Measurements from ENCODE around the gene NOTCH3. TPM values are rescaled to one million over a fixed set of nuclear protein-coding genes. Genes with fewer than 3 reads are reported as not detected.

Gene NOTCH3
- polyA plus RNA-seq, 2 donors, result 34.7 to 46.2 TPM

DNA sequence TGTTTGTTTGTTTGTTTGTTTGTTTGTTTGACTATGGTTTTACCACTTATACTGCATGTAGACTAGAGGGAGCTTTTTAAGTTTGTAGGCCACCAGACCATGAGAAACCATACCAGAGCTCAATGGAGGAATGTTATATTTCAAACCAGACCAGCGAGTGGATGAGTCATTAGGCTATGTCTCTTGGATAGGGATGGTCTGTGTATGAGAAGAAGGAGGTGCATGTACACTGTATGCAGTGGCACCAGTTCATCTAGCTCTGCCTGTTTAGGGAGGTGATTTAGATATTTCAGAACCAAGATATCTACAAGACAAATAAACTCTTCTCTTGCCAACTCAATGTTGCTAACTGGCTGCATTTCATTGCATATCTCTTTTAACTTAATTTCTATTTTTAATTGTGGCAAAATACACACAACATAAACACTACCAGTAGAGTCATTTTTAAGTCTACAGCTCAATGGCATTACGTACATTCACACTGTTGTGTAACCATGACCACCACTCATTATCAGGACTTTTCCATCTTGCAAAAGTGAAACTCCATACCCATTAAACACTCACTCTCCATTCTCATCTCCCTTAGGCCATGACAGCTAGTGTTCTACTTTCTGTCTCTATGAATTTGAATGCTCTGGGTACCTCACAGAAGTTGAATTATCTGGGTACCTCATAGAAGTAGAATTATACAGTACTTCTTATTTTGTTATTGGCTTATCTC, 64.4 kb downstream of the NOTCH3 start:
- 51 to 66% methylated on average over 2 of the region's 2 CpGs for WGBS, 2 donors
- Histone ChIP-seq H3K4me1 (ENCODE audit: control insufficient read depth in 2 of 2, insufficient read depth in 2 of 2, low read length in 1 of 2) (no peaks in the 10 kb centered on the region), H3K27me3 (ENCODE audit: control insufficient read depth in 1 of 2, insufficient read depth in 2 of 2, low read length in 2 of 2) (no peaks in the 10 kb centered on the region), H3K36me3 (ENCODE audit: control insufficient read depth in 2 of 2, insufficient read depth in 2 of 2, low read length in 1 of 2) (no peaks in the 10 kb centered on the region), H3K4me3 (ENCODE audit: low read depth in 1 of 2, low read length in 2 of 2) (no peak overlapping the region), H3K27ac (ENCODE audit: low read depth in 2 of 2, low read length in 1 of 2) (peak overlapping the region in 1 of 2 donors; percentile 36), H3K9me3 (ENCODE audit: control insufficient read depth in 2 of 2, insufficient read depth in 1 of 2, low read depth in 1 of 2, low read length in 1 of 2) (no peaks in the 10 kb centered on the region)

DNA sequence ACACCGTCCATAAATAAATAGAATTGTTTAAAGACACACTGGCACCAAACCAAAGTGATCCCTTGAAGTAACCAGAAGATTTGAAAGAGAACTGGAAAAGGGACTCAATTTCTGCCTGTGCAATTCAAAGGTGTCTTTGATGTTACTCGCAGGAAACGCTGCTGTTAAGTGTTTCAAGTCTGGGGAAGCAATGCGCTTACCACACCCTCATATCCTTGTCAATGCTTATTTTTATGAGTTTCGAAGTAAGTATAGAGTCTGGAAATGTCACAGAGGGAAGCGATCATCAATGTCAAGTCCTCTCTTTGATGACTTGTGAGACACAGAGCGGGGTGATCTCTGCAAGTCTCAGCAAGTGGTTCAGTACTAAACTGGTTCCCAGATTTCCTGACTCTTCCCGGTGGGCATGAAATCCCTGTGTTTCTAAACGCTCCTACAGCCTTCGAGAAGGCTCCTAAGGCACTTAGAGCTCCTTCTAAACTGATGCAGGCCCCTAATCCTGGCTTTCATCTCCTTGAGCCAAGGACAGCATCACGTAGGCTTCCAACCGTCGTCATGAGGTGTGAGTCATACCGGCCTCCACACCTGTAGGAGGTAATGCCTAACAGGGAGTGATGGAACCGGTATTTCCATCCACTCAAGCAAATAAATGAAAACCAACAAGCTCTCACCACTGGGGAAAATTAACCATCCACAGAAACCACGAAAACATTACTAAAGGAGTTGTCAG, 70.8 kb downstream of the NOTCH3 start:
- Histone ChIP-seq H3K27ac (ENCODE audit: low read depth in 2 of 2, low read length in 1 of 2) (peak overlapping the region; percentile 76 to 90), H3K9me3 (ENCODE audit: control insufficient read depth in 2 of 2, insufficient read depth in 1 of 2, low read depth in 1 of 2, low read length in 1 of 2) (no peaks in the 10 kb centered on the region)
- 39 to 46% methylated on average over 16 of the region's 16 CpGs for WGBS, 2 donors

DNA sequence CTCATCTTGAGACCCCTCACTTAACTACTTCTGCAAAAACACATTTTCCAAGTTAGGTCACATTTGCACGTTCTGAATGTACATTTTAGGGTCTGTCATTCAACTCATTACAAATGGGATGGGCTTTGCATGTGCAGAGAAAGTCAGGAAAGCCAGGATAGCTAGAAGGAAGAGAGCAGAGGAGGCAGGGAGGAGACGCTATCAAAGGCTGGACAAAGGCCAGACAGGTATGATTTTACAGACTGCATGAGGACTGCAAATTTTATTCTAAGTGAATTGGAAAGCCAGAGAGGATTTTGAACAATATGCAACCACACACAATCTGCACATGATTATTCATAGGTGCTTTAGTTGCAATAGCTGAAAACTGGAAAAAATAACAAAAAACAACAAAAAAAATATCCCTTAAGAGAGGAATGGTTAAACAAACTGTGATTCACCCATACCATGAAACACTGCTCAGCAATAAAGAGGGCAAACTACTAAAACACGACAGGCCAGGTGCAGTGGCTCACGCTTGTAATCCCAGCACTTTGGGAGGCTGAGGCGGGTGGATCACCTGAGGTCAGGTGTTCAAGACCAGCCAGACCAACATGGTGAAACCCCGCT, 72.5 kb downstream of the NOTCH3 start:
- Histone ChIP-seq H3K27me3 (ENCODE audit: control insufficient read depth in 1 of 2, insufficient read depth in 2 of 2, low read length in 2 of 2) (no peaks in the 10 kb centered on the region), H3K4me3 (ENCODE audit: low read depth in 1 of 2, low read length in 2 of 2) (no peak overlapping the region), H3K27ac (ENCODE audit: low read depth in 2 of 2, low read length in 1 of 2) (no peak overlapping the region), H3K9me3 (ENCODE audit: control insufficient read depth in 2 of 2, insufficient read depth in 1 of 2, low read depth in 1 of 2, low read length in 1 of 2) (no peaks in the 10 kb centered on the region), H3K36me3 (ENCODE audit: control insufficient read depth in 2 of 2, insufficient read depth in 2 of 2, low read length in 1 of 2) (peaks cover 0 to 4% of the 10 kb centered on the region in 2 donors), H3K4me1 (ENCODE audit: control insufficient read depth in 2 of 2, insufficient read depth in 2 of 2, low read length in 1 of 2) (peaks cover 0 to 11% of the 10 kb centered on the region in 2 donors)
- WGBS, 2 donors, result 58 to 64% methylated on average over 6 of the region's 6 CpGs

More for the DNA sequence above, 70.8 kb downstream of the NOTCH3 start:
- no peak overlapping the region for H3K4me3 ChIP-seq (ENCODE audit: low read depth in 1 of 2, low read length in 2 of 2)
- H3K36me3 ChIP-seq (ENCODE audit: control insufficient read depth in 2 of 2, insufficient read depth in 2 of 2, low read length in 1 of 2), result no peaks in the 10 kb centered on the region
- no peaks in the 10 kb centered on the region for H3K27me3 ChIP-seq (ENCODE audit: control insufficient read depth in 1 of 2, insufficient read depth in 2 of 2, low read length in 2 of 2)
- no peaks in the 10 kb centered on the region for H3K4me1 ChIP-seq (ENCODE audit: control insufficient read depth in 2 of 2, insufficient read depth in 2 of 2, low read length in 1 of 2)

DNA sequence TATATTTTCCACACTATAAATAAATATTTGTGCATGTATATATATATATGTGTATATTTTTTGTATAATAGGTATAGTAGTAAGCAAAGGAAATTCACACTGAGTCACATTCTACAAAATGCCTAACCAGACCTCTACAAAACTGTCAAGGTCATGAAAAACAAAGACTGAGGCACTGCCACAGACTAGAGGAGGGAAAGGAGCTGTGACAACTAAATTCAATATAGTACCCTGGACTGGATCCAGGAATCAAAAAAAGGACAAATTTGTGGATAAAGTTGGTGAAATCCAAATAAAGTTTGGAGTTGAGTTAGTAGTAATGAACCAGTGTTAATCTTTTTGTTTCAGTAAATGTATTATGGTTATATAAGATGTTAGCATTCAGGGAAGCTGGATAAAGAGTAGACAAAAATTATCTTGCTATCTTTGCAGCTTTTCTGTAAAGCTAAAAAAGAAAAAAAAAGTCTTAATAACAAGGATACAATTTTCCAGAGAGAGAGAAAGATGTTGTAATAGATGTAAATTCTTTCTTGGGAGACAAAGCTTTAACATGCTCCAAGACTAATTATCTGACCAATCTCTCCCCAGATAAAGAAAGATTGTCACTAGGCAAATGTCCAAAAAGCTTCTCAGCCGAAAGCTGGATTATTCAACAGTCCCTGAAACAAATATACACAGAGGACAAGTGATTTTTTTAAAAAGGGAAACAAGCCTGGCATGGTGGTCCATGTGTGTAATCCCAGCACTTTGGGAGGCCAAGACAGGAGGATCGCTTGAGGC, 74.5 kb downstream of the NOTCH3 start:
- Histone ChIP-seq H3K9me3 (ENCODE audit: control insufficient read depth in 2 of 2, insufficient read depth in 1 of 2, low read depth in 1 of 2, low read length in 1 of 2) (no peaks in the 10 kb centered on the region), H3K36me3 (ENCODE audit: control insufficient read depth in 2 of 2, insufficient read depth in 2 of 2, low read length in 1 of 2) (peaks cover 0 to 17% of the 10 kb centered on the region in 2 donors), H3K27me3 (ENCODE audit: control insufficient read depth in 1 of 2, insufficient read depth in 2 of 2, low read length in 2 of 2) (no peaks in the 10 kb centered on the region), H3K27ac (ENCODE audit: low read depth in 2 of 2, low read length in 1 of 2) (peak overlapping the region; percentile 92 to 93), H3K4me1 (ENCODE audit: control insufficient read depth in 2 of 2, insufficient read depth in 2 of 2, low read length in 1 of 2) (peaks cover 4 to 13% of the 10 kb centered on the region in 2 donors), H3K4me3 (ENCODE audit: low read depth in 1 of 2, low read length in 2 of 2) (peak overlapping the region in 1 of 2 donors; percentile 88)
- 56 to 71% methylated on average over 2 of the region's 2 CpGs for WGBS, 2 donors

DNA sequence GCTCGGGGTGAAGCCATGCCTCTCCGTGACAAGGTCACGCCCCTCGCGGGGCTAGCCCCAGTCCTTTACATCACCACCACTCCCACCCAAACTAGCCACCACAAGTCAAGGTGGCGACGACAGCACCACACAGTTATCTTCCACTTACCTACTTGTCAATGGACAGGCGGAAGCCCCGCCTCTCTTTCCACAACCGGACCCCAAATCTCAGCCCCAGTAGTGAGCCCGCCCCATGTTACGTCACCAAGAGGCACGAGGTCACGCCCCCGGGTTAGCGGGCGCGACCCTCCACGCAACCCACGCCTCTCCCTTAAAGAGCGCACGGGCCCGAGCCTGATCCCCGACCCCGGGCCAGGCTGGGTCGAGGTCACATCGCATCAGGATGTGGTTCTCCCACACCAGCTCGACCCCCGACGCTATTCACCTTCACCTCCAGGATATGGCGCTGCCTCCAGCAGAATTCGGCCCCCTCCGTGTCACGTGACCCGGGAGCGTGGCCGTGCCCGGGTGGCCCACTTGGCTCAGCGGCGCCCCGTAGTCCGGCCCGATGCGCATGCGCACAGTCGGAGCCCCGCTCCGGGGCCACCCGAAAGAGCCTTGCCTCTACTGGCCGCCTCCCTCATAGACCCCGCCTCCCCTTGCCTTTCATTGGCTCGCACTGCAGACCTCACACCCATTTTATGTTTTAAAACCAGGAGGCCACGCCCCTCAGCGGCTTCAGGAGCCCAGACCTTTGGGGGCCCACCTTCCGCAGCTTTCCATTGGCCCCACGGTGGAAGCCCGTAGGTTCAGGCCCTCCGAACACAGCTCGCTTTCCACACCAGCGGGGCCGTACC, 75.3 kb downstream of the NOTCH3 start:
- Histone ChIP-seq H3K27ac (ENCODE audit: low read depth in 2 of 2, low read length in 1 of 2) (peak overlapping the region; percentile 92 to 96), H3K27me3 (ENCODE audit: control insufficient read depth in 1 of 2, insufficient read depth in 2 of 2, low read length in 2 of 2) (no peaks in the 10 kb centered on the region), H3K36me3 (ENCODE audit: control insufficient read depth in 2 of 2, insufficient read depth in 2 of 2, low read length in 1 of 2) (peaks cover 0 to 19% of the 10 kb centered on the region in 2 donors), H3K4me1 (ENCODE audit: control insufficient read depth in 2 of 2, insufficient read depth in 2 of 2, low read length in 1 of 2) (peaks cover 4 to 13% of the 10 kb centered on the region in 2 donors), H3K4me3 (ENCODE audit: low read depth in 1 of 2, low read length in 2 of 2) (peak overlapping the region; percentile 76 to 88), H3K9me3 (ENCODE audit: control insufficient read depth in 2 of 2, insufficient read depth in 1 of 2, low read depth in 1 of 2, low read length in 1 of 2) (no peaks in the 10 kb centered on the region)
- 0% methylated on average over 61 of the region's 61 CpGs for WGBS, 2 donors

DNA sequence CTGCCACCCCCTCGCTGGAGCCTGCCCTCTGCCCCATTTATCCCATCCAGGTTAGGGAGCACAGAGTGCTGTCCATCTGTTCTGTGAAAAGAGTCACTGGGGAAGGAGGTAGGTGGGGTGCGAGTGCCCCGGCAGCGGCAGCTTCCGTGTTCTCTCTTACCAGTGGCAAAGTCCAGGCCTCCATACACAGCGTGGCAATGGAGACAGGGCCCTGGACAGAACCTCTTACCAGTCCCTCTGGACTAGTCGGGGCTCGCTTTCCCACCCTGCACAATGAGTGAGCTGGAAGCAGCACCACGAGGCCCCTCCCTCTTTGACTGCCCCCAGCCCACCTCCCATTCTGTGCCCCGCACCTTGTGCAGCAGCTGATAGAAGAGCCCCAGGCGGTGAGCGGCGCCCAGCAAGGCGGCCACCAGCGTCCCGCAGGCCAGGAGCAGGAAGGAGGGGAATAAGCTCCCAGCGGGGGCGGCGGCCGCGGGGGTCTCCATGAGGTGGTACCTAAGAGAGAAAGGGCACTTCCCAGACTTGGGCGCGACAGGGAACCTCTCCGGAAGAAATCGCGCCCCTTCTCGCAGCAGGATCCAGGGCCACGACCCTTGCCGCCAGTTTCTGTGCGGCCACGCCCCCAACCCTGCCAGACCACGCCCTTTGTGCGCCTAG, 76.1 kb downstream of the NOTCH3 start:
- peaks cover 0 to 24% of the 10 kb centered on the region in 2 donors for H3K36me3 ChIP-seq (ENCODE audit: control insufficient read depth in 2 of 2, insufficient read depth in 2 of 2, low read length in 1 of 2)
- 2 to 3% methylated on average over 33 of the region's 33 CpGs for WGBS, 2 donors
- no peaks in the 10 kb centered on the region for H3K27me3 ChIP-seq (ENCODE audit: control insufficient read depth in 1 of 2, insufficient read depth in 2 of 2, low read length in 2 of 2)
- peak overlapping the region; percentile 76 to 88 for H3K4me3 ChIP-seq (ENCODE audit: low read depth in 1 of 2, low read length in 2 of 2)
- H3K27ac ChIP-seq (ENCODE audit: low read depth in 2 of 2, low read length in 1 of 2), result peak overlapping the region; percentile 92 to 96
- no peaks in the 10 kb centered on the region for H3K9me3 ChIP-seq (ENCODE audit: control insufficient read depth in 2 of 2, insufficient read depth in 1 of 2, low read depth in 1 of 2, low read length in 1 of 2)
- peaks cover 4 to 13% of the 10 kb centered on the region in 2 donors for H3K4me1 ChIP-seq (ENCODE audit: control insufficient read depth in 2 of 2, insufficient read depth in 2 of 2, low read length in 1 of 2)

DNA sequence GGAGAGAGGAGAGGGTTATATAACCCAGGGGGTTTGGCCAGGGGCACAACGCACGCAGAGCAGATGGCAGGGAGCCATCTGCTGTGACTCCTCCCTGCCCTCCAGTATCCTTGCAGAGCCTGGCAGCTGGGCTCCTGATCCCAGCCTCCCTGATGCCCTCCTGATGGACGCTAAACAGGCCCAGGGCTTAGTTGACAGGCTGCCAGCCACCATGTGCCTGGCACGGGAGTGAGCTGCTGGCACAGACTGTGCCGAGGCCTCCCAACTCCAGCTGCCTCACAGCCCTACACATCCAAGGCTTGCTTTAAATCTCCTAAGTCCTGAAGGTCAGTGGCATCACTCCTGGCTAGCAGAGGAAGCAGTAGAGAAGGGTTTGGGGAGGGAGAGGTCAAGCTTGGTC, 76.9 kb downstream of the NOTCH3 start:
- Histone ChIP-seq H3K4me3 (ENCODE audit: low read depth in 1 of 2, low read length in 2 of 2) (peak overlapping the region; percentile 76 to 88), H3K27ac (ENCODE audit: low read depth in 2 of 2, low read length in 1 of 2) (peak overlapping the region; percentile 92 to 96), H3K27me3 (ENCODE audit: control insufficient read depth in 1 of 2, insufficient read depth in 2 of 2, low read length in 2 of 2) (no peaks in the 10 kb centered on the region), H3K36me3 (ENCODE audit: control insufficient read depth in 2 of 2, insufficient read depth in 2 of 2, low read length in 1 of 2) (peaks cover 4 to 28% of the 10 kb centered on the region in 2 donors), H3K9me3 (ENCODE audit: control insufficient read depth in 2 of 2, insufficient read depth in 1 of 2, low read depth in 1 of 2, low read length in 1 of 2) (no peaks in the 10 kb centered on the region), H3K4me1 (ENCODE audit: control insufficient read depth in 2 of 2, insufficient read depth in 2 of 2, low read length in 1 of 2) (peaks cover 4 to 13% of the 10 kb centered on the region in 2 donors)
- 12 to 18% methylated on average over 5 of the region's 5 CpGs for WGBS, 2 donors

DNA sequence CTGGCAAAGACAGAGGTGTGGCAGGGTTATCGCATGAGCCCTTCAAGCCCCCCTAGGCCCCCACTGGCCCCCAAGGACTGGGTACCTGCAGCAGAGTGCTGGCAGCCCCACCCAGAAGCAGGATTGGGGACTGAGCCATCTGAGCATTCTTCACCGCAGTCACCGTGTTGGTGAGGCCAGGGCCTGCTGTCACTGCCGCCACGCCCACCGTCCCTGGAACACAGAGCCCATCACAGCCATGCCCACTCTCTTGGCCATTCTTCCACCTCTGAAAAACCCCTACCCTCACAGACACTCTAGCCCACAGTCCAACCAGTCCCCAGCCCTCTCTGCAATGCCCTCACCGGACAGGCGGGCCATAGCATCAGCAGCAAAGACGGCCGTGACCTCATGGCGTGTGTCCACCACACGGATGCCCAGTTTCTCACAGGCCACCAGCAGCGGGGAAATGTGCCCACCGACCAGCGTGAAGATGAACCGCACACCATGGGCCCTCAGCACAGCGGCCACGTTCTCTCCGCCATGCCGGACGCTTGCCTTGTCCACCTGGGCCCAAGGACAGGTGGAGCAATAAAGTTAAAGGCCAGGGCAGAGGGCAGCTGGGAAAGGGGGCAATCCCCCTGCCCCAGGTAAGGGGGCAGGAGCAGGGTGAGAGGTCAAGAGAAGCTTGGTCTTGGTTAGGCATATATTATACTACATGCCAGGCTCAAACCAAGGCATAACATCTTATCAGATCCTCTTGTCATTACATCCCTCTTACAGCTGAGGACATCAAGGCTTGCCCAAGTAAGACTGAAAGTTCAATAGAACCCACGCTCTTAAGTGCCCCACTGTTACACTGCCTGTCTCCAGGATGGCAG, 77.5 kb downstream of the NOTCH3 start:
- Histone ChIP-seq H3K27ac (ENCODE audit: low read depth in 2 of 2, low read length in 1 of 2) (peak overlapping the region in 1 of 2 donors; percentile 96), H3K9me3 (ENCODE audit: control insufficient read depth in 2 of 2, insufficient read depth in 1 of 2, low read depth in 1 of 2, low read length in 1 of 2) (no peaks in the 10 kb centered on the region), H3K27me3 (ENCODE audit: control insufficient read depth in 1 of 2, insufficient read depth in 2 of 2, low read length in 2 of 2) (no peaks in the 10 kb centered on the region), H3K4me1 (ENCODE audit: control insufficient read depth in 2 of 2, insufficient read depth in 2 of 2, low read length in 1 of 2) (peaks cover 4 to 16% of the 10 kb centered on the region in 2 donors), H3K4me3 (ENCODE audit: low read depth in 1 of 2, low read length in 2 of 2) (peak overlapping the region in 1 of 2 donors; percentile 88), H3K36me3 (ENCODE audit: control insufficient read depth in 2 of 2, insufficient read depth in 2 of 2, low read length in 1 of 2) (peaks cover 9 to 31% of the 10 kb centered on the region in 2 donors)
- 94% methylated on average over 22 of the region's 22 CpGs for WGBS, 2 donors

Data from esophagus (tissue), 2 donors.